T-helper 9 cell (primary cell): Measurements from ENCODE around the gene GGT6.
A peak's percentile ranks its signal among the peaks of the same experiment; 100 is the strongest.

Experiments
- DNase-seq: peaks from one replicate; pipeline ENCODE4 v3.0.0-alpha.2; 2020

The GGT6 gene

GRCh38 chr17:4573115-4573514 is 12.7 kb upstream of the GGT6 start:
- DNase-seq: no peak

- DNase-seq: no peak
Measured at GRCh38 chr17:4572131-4572530, 11.8 kb upstream of the GGT6 start.

- DNase-seq: no peak
Measured at GRCh38 chr17:4569591-4569990, 9.2 kb upstream of the GGT6 start.

- no peak for DNase-seq
Measured at GRCh38 chr17:4566785-4567184, 6.4 kb upstream of the GGT6 start.

- DNase-seq: peak; percentile 26
Measured at GRCh38 chr17:4565209-4566141, 5.1 kb upstream of the GGT6 start.

GRCh38 chr17:4562015-4562969 is 1.9 kb upstream of the GGT6 start:
- DNase-seq: no peak

- DNase-seq: no peak
Measured at GRCh38 chr17:4560837-4561256, 470 bp upstream of the GGT6 start.

GRCh38 chr17:4559966-4560365 is 411 bp downstream of the GGT6 start:
- no peak for DNase-seq

- no peak for DNase-seq
Measured at GRCh38 chr17:4559139-4559791, 1.1 kb downstream of the GGT6 start.

- DNase-seq: no peak
Measured at GRCh38 chr17:4558347-4558971, 1.9 kb downstream of the GGT6 start.

GRCh38 chr17:4557626-4558346 is 2.6 kb downstream of the GGT6 start:
- no peak for DNase-seq

GRCh38 chr17:4556996-4557395 is 3.4 kb downstream of the GGT6 start:
- DNase-seq: no peak

- no peak for DNase-seq
Measured at GRCh38 chr17:4555873-4556759, 4.3 kb downstream of the GGT6 start.

GRCh38 chr17:4554997-4555799 is 5.2 kb downstream of the GGT6 start, which contains the start of gene MYBBP1A:
MYBBP1A (minus strand) TSS chr17:4555384; CDS start chr17:4555324, 60 bp downstream.
- peak; percentile 97 for DNase-seq

- no peak for DNase-seq
Measured at GRCh38 chr17:4554441-4554996, 5.9 kb downstream of the GGT6 start.

- no peak for DNase-seq
Measured at GRCh38 chr17:4553669-4554068, 6.7 kb downstream of the GGT6 start.

- no peak for DNase-seq
Measured at GRCh38 chr17:4551796-4552525, 8.4 kb downstream of the GGT6 start.

GRCh38 chr17:4551141-4551540 is 9.2 kb downstream of the GGT6 start:
- DNase-seq: no peak
